ENCODE results near the gene CENPN. TPM values are rescaled to one million over a fixed set of nuclear protein-coding genes. Genes with fewer than 3 reads are reported as not detected.
A peak's percentile ranks its signal among the peaks of the same experiment; 100 is the strongest.

CENPN gene
- total RNA-seq, 1 experiment from 2014 or later, result 76.7 TPM

- no TSS peak for BruUV-seq (replicated peaks)
- no peaks in the 10 kb centered on the region for H3K27me3 ChIP-seq (ENCODE audit: insufficient read depth, low read length)
- H4K20me1 ChIP-seq (ENCODE audit: insufficient read depth), result peaks cover 22% of the 10 kb centered on the region; the same call in 1 of the 2 replicates
- POLR2A ChIA-PET, result no interaction called here
- RAD21 ChIA-PET (ENCODE audit: low non-redundant PET in 1 of 2, low total read pairs in 2 of 2, uncharacterized antibody in 2 of 2, unreplicated experiment in 2 of 2), result no interaction called here
- no peaks in the 10 kb centered on the region for H3K9me2 ChIP-seq (ENCODE audit: insufficient read depth)
- CTCF ChIA-PET, result interaction anchor here (0.5 to 1.6 kb wide), 25 partner anchors 8 to 194 kb away, joined by 3 to 13 read pairs (median 4); partner anchors contain the start of gene ATMIN
- peak overlapping the region; percentile 14 to 16; a peak in 2 of 4 replicates for H3K4me3 ChIP-seq (replicated peaks in 1 of 2; ENCODE audit: low read depth in 1 of 2, low read length in 2 of 2)
- no peak overlapping the region for H2AFZ ChIP-seq (ENCODE audit: low read depth, low read length, poor library complexity, severe bottlenecking)
- intact Hi-C loops (cut with micrococcal nuclease), result loop anchor here (5.0 to 10.0 kb wide), 3 partner anchors 138 to 733 kb away; no protein-coding TSS in a partner anchor
- DNase-seq (ENCODE audit: low read depth, low spot score), result peak; percentile 63
- no peaks in the 10 kb centered on the region; a peak in 1 of 4 replicates for H3K36me3 ChIP-seq (ENCODE audit: control insufficient read depth in 1 of 2, insufficient read depth in 2 of 2, low read length in 2 of 2)
- 0 out of 2 replicates have a peak overlapping the region, but pooled peaks have one; percentile 23 for H3K27ac ChIP-seq (ENCODE audit: low read depth, low read length)
- H3K4me2 ChIP-seq (ENCODE audit: low read length), result peak overlapping the region; percentile 83
- ATAC-seq, result no peak
- H3K4me1 ChIP-seq (ENCODE audit: control insufficient read depth in 1 of 2, insufficient read depth in 2 of 2, low read length in 2 of 2), result peaks cover 16 to 26% of the 10 kb centered on the region in 2 experiments
- H3K79me2 ChIP-seq (ENCODE audit: insufficient read depth, low read length), result peaks cover 94% of the 10 kb centered on the region
- H3K9ac ChIP-seq (ENCODE audit: low read length), result peak overlapping the region; percentile 15; the same call in 1 of the 2 replicates
- TF ChIP-seq REST (IDR thresholded peaks at IDR 0.05; ENCODE audit: low read depth), result no peak
- peak in 2 of 3 experiments; percentile 70 to 89; a peak in 4 of 6 replicates for TF ChIP-seq CTCF (IDR thresholded peaks at IDR 0.05 in 2 of 3, conservative IDR thresholded peaks at IDR 0.05 in 1 of 3; ENCODE audit: borderline replicate concordance in 1 of 3, insufficient read depth in 1 of 3, low read depth in 2 of 3, low read length in 2 of 3)
- no peak for TF ChIP-seq FOSL1 (IDR thresholded peaks at IDR 0.05; ENCODE audit: low read depth)
- TF ChIP-seq ZBTB33 (IDR thresholded peaks at IDR 0.05; ENCODE audit: extremely low read depth, insufficient replicate concordance, low read length), result no peak
- no peak for TF ChIP-seq EZH2phosphoT487 (IDR thresholded peaks at IDR 0.05; ENCODE audit: borderline replicate concordance)
- no peaks in the 10 kb centered on the region for H3K9me3 ChIP-seq (ENCODE audit: control insufficient read depth in 1 of 2, insufficient read depth in 1 of 2, low read depth in 1 of 2, low read length in 2 of 2)
These were observed 2.2 kb upstream of the CENPN start for GRCh38 chr16:81004646-81005353.
